GM18526 (cell line): Measurements from ENCODE around the gene DNAH14.

ENCODE experiments used
- POLR2A ChIP-seq: IDR thresholded peaks from 3 replicates; pipeline ENCODE4 v1.6.1; 2011; ENCODE audit not compliant: insufficient read length; ENCODE audit errors: extremely low read depth

Gene DNAH14

DNA sequence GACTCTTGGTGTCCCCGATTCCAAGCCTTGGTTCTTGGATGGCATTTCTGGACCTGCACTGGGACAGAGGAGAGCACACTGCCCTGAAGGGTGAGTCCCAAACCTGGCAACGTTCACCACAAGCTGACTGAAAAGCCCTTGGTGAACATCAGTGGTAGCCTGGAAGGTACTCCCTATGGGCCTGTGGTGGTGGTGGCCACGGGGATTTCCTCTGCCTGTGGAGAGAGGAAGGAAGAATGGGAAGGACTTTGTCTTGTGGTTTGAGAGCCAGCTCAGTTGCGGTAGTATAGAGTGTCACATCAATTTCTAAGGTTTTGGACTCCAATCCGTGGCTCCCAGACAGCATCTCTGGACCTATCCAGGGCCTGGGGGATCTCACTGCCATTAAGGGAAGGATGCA is 50.7 kb downstream of the DNAH14 start:
- TF ChIP-seq POLR2A = no peak

GRCh38 chr1:224988042-224988441 is 58.6 kb downstream of the DNAH14 start:
- no peak for TF ChIP-seq POLR2A

GRCh38 chr1:224989615-224990014 is 60.1 kb downstream of the DNAH14 start:
- TF ChIP-seq POLR2A = no peak

GRCh38 chr1:224995602-224996001 is 66.1 kb downstream of the DNAH14 start:
- TF ChIP-seq POLR2A = no peak

DNA sequence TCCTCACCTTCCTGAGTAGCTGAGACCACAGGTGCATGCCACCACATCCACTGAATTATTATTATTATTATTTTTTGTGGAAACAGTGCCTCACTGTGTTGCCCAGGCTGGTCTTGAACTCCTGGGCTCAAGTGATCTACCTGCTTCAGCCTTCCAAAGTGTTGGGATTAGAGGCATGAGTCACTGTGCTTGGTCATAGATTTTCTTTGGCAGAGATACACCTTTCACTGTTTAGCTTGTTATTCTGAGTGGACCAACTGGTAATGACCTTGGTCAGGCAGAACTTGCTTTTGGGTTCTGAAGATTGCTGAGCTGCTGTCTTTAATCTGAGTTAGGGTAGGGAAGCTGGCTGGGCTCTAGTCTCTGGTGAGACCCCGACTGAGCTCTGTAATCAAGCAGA is 66.8 kb downstream of the DNAH14 start:
- TF ChIP-seq POLR2A = no peak

DNA sequence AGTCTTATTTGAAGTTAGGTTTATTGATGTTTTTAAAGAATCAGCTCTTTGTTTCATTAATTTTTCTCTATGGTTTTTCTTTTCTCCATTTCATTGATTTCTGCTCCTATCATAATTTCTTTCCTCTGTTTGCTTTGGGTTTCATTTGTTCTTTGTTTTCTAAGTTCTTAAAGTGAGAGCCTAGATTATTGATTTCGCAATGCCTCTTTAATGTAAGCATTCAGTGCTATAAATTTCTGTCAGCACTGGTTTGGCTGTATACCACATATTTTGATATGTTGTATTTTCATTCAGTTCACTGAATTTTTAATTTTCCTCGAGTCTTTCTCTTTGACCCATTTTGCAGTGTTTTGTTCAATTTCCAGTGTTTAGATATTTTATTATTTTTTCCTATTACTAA is 68.7 kb downstream of the DNAH14 start:
- no peak for TF ChIP-seq POLR2A

DNA sequence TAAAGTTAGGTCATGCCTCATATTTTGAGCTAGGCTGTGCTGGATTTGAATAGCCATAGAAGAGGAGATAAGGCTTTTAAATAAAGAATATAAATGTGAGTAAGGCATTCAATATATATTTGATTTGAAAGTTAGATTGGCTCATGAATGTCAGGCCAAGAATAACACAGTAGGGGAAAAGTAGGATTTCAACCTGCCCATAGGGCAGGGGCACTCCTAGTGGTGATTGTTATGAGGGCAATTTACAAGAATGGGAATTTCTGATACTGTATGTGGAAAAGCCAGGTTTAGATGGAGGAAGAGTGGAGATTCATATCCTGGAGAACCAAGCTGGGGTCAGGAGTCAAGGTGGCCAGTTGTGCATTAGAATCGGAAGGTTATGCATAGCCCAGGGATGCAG is 74.9 kb downstream of the DNAH14 start:
- no peak for TF ChIP-seq POLR2A

GRCh38 chr1:225021037-225021436 is 91.6 kb downstream of the DNAH14 start:
- TF ChIP-seq POLR2A = no peak

DNA sequence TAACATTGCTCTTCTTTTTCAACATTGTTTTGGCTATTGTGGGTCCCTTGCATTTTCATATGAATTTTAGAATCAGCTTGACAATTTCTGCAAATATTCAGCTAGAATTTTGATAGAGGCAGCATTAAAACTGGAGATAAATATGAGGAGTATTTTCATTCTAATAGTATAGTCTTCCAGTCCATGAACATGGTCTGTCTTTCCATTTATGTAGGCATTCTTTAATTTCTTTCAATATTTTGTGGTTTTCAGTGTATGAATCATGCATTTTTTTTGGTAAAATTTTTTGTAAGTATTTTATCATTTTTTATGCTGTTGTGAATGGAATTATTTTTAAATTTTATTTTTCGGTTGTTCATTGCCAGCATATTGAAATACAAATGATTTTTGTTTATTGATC is 97.2 kb downstream of the DNAH14 start:
- no peak for TF ChIP-seq POLR2A

GRCh38 chr1:225042263-225042662 is 112.8 kb downstream of the DNAH14 start:
- no peak for TF ChIP-seq POLR2A

DNA sequence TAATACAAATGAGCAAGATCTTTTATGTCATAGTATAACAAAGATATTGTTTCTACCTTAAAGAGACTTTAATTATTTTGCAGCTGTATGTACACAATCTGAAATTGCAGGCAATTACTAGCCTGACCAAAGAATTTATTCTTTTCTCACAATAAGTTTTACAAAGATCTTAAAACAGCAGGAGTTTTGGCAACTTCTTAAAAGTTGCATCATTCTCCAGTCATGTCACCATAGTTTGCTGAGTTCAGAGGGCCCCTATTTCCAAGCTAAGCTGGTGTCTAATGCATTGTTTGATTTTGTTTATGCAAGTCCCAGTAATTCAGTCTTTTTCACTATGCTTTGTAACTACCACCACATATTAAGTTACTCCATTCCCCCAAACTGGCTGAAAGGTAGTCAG is 114.8 kb downstream of the DNAH14 start:
- no peak for TF ChIP-seq POLR2A

DNA sequence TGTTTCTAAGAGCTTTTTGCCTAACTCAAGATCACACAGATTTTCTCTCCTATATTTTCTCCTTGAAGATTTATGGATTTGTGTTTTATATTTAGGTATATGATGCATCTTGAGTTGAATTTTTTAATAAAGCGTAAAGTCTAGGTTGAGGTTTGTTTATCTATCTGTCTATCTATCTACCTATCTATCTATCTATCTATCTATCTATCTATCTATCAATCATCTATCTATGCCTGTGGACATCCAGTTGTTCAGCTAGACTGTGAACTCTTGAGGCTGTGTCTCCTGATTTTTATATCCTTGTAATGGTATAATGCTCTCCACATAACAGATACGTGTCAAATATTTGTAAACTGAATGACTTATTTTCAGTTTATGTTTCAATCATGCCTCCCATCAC is 120.1 kb downstream of the DNAH14 start:
- no peak for TF ChIP-seq POLR2A

GRCh38 chr1:225063722-225064121 is 134.2 kb downstream of the DNAH14 start:
- no peak for TF ChIP-seq POLR2A

DNA sequence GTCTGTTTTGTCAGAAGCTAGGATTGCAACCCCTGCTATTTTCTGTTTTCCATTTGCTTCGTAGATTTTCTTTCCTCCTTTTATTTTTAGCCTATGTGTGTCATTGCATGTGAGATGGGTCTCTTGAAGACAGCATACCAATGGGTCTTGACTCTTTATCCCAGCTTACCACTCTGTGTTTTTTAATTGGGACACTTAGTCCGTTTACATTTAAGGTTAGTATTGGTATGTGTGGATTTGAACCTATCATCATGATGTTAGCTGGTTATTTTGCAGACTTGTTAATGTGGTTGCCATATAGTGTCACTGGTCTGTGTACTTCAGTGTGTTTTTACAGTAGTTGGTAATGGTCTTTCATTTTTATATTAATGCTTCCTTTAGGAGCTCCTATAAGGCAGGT is 141.5 kb downstream of the DNAH14 start:
- TF ChIP-seq POLR2A = no peak

DNA sequence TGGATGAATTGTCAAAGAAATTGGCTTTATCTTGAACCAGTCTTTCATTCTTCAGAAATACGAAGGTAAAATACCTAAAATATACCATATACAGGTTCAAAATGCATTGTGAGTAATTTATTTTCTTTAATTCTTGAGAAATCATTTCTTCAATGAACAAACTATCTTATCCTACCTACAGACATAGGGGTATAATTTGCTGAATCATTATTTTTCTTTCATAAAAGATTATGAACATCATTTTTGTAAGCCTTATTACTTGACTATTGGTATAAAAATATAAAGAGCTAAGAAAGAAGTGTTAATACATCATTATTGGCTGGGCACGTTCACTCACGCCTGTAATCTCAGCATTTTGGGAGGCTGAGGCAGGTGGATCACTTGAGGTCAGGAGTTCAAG is 167.7 kb downstream of the DNAH14 start:
- TF ChIP-seq POLR2A = no peak

- no peak for TF ChIP-seq POLR2A
Observed at GRCh38 chr1:225111000-225111399, 181.5 kb downstream of the DNAH14 start.

DNA sequence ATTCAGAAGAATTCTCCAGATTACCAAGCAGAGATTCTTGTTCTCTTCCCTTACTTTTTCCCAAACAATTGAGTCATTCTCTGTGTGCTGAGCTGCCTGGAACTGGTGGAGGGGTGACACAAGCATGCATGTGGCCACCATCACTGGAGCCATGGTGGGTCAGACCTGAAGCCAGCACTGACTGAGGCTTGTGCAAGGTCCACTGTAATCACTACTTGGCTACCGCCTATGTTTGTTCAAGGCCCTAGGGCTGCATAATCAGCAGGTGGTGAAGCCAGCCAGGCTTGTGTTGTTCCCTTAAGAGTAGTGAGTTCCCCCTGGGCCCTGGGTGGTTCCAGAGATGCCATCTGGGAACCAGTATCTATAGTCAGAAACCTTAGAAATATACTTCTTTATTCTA is 183.8 kb downstream of the DNAH14 start:
- TF ChIP-seq POLR2A = no peak

GRCh38 chr1:225114354-225114990 is 185.0 kb downstream of the DNAH14 start:
- no peak for TF ChIP-seq POLR2A

DNA sequence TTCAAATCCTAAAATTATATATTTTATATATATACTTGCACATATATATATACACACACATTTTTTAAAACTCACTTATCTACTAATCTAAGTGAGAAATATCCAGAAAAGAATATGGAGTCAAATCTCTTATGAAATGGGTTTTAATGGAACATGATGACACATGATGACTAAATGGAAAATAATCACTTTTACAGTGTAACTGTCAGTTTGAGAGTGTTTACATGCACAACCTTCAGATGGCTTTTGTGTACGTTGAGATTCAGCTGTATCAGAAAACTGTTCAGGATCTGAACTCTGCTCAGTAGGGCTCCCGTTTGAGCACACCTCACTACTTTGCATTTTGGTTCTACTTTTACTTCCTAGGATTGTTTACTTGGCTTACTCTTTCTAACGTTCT is 189.8 kb downstream of the DNAH14 start:
- no peak for TF ChIP-seq POLR2A
